Panc1 (cell line): ENCODE data around the gene SEC16A. TPM values are rescaled to one million over a fixed set of nuclear protein-coding genes. Genes with fewer than 3 reads are reported as not detected.

Experiments
- ATAC-seq: fragments of 200-7000 bp; cut with Tn5 transposase; 2 replicates; pipeline ENCODE4 v1.9.1; 2020; ENCODE audit warnings: mild to moderate bottlenecking, moderate library complexity
- BruUV-seq: library from RNA; stranded (reverse); fragments of 400-500 nt; replicated peaks from 2 replicates; lab custom pipeline; 2021; lab: Mats Ljungman, UMichigan
- CTCF ChIA-PET: fragments of 300-600 bp; sonication (Branson Sonifier 250); formaldehyde crosslinking; loops from one replicate; lab custom pipeline; 2022; ENCODE audit warnings: antibody characterized with exemption; lab: Charles Lee
- POLR2A ChIA-PET: fragments of 300-600 bp; sonication (Branson Sonifier 250); formaldehyde crosslinking; loops from one replicate; lab custom pipeline; 2022; ENCODE audit warnings: antibody characterized with exemption; lab: Charles Lee
- DNase-seq: peaks from one replicate; pipeline ENCODE4 v3.0.0-alpha.2; 2010; ENCODE audit warnings: low read depth, low spot score
- H3K27ac ChIP-seq: 2 replicates; pipeline ENCODE4 v1.5.1; 2011; ENCODE audit warnings: mild to moderate bottlenecking, low read length, inconsistent platforms
- H3K27me3 ChIP-seq: fragments of 200-500 bp; sonication (Bioruptor generic); 2 replicates; pipeline ENCODE4 v1.6.0; 2014; ENCODE audit warnings: low read length, inconsistent platforms; ENCODE audit not compliant: control insufficient read depth, insufficient read depth
- H3K36me3 ChIP-seq: fragments of 200-500 bp; sonication (Bioruptor generic); 2 replicates; pipeline ENCODE4 v1.5.1; 2014; ENCODE audit warnings: inconsistent platforms, mild to moderate bottlenecking, low read length, moderate library complexity; ENCODE audit not compliant: control insufficient read depth, insufficient read depth
- H3K4me1 ChIP-seq: 2 replicates; pipeline ENCODE4 v1.5.1; 2011; ENCODE audit warnings: inconsistent platforms, mild to moderate bottlenecking, low read length, moderate library complexity; ENCODE audit not compliant: control insufficient read depth, insufficient read depth
- H3K4me3 ChIP-seq, 2 experiments: 2 replicates each; pipeline ENCODE4 v1.5.1; 2011 to 2012; ENCODE audit warnings: low read depth in 2 of 2, low read length in 2 of 2, mild to moderate bottlenecking in 2 of 2, inconsistent platforms in 1 of 2, moderate library complexity in 1 of 2
- H3K9me3 ChIP-seq: fragments of 200-500 bp; sonication (Bioruptor generic); 2 replicates; pipeline ENCODE4 v1.5.1; 2014; ENCODE audit warnings: low read depth, mild to moderate bottlenecking, inconsistent platforms, low read length, moderate library complexity; ENCODE audit not compliant: control insufficient read depth, insufficient read depth
- POLR2AphosphoS5 ChIP-seq: IDR thresholded peaks from 2 replicates; pipeline ENCODE4 v1.6.1; 2012; ENCODE audit warnings: mild to moderate bottlenecking, low read depth, low read length, moderate library complexity
- SIN3A ChIP-seq: IDR thresholded peaks from 2 replicates; pipeline ENCODE4 v1.6.1; 2012; ENCODE audit warnings: low read depth, mild to moderate bottlenecking, low read length, moderate library complexity, borderline replicate concordance; ENCODE audit not compliant: insufficient read depth
- TCF7L2 ChIP-seq: IDR thresholded peaks from 2 replicates; pipeline ENCODE4 v1.6.1; 2011; ENCODE audit warnings: mild to moderate bottlenecking, low read depth, low read length, inconsistent platforms
- in situ Hi-C: cut with HindIII; loops from 2 replicates; pipeline ENCODE4 v1.10.0; 2016; ENCODE audit warnings: low sequenced_read_pairs, low pct_unique_long_range_greater_than_20kb
- intact Hi-C: fragments of 100-400 bp; cut with micrococcal nuclease; formaldehyde crosslinking; loops from one replicate; pipeline ENCODE4 v1.10.0; 2022; ENCODE audit not compliant: unreplicated experiment
- total RNA-seq: library from RNA; stranded (reverse); gene quantifications from one replicate; pipeline ENCODE4 v1.2.1, GENCODE V29; 2021; ENCODE audit not compliant: unreplicated experiment
- TF ChIP-seq, protein P1 (sequence below), 2 experiments: IDR thresholded peaks; 2 replicates each; pipeline ENCODE4 v1.6.1; 2011 to 2012; ENCODE audit warnings: low read depth in 2 of 2, control low read depth in 1 of 2, low read length in 1 of 2, mild to moderate bottlenecking in 1 of 2, moderate library complexity in 1 of 2; ENCODE audit not compliant: insufficient read depth in 1 of 2
- TF ChIP-seq, protein P2 (sequence below): fragments of 450-650 bp; IDR thresholded peaks from 2 replicates; pipeline ENCODE4 v1.5.1; 2017; ENCODE audit warnings: mild to moderate bottlenecking

SEC16A gene
- total RNA-seq, 1 experiment from 2014 or later: 76.5 TPM

DNA sequence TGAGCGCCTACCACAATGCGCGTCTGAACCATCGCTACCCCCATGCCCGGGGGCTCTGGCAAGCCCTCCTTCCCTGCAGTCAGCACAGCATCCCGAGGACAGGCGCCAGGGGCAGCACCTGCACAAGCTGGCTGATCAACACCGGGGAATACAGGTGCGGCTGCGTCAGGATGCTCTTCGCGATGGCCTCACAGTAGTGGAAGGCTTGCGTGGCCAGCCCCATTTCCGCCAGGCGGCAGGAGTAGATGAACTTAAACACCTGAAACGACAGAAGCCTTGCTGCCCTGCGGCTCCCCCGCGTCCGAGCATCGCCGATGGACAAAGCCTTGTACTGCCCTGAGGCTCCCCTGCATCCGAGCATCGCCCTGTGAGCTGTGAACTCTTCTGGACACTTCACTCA, 25.5 kb downstream of the SEC16A start:
- ATAC-seq: no peak
- intact Hi-C loops (no loop called here), in situ Hi-C loops (no loop called here)
- TF ChIP-seq SIN3A: no peak
- no peak for TF ChIP-seq TCF7L2
- TF ChIP-seq, protein P1, sequence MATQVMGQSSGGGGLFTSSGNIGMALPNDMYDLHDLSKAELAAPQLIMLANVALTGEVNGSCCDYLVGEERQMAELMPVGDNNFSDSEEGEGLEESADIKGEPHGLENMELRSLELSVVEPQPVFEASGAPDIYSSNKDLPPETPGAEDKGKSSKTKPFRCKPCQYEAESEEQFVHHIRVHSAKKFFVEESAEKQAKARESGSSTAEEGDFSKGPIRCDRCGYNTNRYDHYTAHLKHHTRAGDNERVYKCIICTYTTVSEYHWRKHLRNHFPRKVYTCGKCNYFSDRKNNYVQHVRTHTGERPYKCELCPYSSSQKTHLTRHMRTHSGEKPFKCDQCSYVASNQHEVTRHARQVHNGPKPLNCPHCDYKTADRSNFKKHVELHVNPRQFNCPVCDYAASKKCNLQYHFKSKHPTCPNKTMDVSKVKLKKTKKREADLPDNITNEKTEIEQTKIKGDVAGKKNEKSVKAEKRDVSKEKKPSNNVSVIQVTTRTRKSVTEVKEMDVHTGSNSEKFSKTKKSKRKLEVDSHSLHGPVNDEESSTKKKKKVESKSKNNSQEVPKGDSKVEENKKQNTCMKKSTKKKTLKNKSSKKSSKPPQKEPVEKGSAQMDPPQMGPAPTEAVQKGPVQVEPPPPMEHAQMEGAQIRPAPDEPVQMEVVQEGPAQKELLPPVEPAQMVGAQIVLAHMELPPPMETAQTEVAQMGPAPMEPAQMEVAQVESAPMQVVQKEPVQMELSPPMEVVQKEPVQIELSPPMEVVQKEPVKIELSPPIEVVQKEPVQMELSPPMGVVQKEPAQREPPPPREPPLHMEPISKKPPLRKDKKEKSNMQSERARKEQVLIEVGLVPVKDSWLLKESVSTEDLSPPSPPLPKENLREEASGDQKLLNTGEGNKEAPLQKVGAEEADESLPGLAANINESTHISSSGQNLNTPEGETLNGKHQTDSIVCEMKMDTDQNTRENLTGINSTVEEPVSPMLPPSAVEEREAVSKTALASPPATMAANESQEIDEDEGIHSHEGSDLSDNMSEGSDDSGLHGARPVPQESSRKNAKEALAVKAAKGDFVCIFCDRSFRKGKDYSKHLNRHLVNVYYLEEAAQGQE (IDR thresholded peaks at IDR 0.05; ENCODE audit: insufficient read depth in 1 of 2, low read depth in 2 of 2, low read length in 1 of 2): no peak
- TF ChIP-seq POLR2AphosphoS5: no peak
- TF ChIP-seq, protein P2, sequence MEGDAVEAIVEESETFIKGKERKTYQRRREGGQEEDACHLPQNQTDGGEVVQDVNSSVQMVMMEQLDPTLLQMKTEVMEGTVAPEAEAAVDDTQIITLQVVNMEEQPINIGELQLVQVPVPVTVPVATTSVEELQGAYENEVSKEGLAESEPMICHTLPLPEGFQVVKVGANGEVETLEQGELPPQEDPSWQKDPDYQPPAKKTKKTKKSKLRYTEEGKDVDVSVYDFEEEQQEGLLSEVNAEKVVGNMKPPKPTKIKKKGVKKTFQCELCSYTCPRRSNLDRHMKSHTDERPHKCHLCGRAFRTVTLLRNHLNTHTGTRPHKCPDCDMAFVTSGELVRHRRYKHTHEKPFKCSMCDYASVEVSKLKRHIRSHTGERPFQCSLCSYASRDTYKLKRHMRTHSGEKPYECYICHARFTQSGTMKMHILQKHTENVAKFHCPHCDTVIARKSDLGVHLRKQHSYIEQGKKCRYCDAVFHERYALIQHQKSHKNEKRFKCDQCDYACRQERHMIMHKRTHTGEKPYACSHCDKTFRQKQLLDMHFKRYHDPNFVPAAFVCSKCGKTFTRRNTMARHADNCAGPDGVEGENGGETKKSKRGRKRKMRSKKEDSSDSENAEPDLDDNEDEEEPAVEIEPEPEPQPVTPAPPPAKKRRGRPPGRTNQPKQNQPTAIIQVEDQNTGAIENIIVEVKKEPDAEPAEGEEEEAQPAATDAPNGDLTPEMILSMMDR: no peak
- POLR2A ChIA-PET: no interaction called here
- no TSS peak for BruUV-seq
- CTCF ChIA-PET: no interaction called here
- no peaks in the 10 kb centered on the region for H3K27me3 ChIP-seq
- H3K4me3 ChIP-seq: no peak overlapping the region
- DNase-seq: no peak
- no peaks in the 10 kb centered on the region for H3K9me3 ChIP-seq
- H3K27ac ChIP-seq: no peak overlapping the region
- peaks cover 5% of the 10 kb centered on the region for H3K36me3 ChIP-seq
- no peaks in the 10 kb centered on the region for H3K4me1 ChIP-seq

DNA sequence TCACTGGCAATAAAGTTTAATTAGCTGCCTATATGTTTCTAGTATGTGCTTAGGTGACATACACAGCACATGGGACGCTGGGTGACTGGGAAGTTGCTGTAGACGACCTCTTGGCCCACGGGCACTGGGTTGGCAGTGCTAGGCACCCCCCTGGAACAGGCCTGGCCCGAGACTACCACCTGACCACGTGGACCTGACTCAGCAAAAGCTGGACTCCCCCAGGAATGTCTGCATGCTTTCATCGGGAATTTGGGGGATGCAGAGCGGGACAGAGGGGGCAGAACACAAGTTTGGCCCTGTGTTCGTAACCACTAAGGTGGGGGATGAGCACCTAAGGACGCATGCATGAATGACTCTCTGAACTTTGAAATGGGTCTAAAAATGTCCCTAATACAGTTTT, 26.6 kb downstream of the SEC16A start:
- no TSS peak for BruUV-seq
- ATAC-seq (no peak), DNase-seq (no peak)
- no peaks in the 10 kb centered on the region for H3K27me3 ChIP-seq
- intact Hi-C loops: no loop called here
- peaks cover 5% of the 10 kb centered on the region for H3K36me3 ChIP-seq
- POLR2A ChIA-PET: no interaction called here
- TF ChIP-seq POLR2AphosphoS5 (no peak), SIN3A (no peak), TCF7L2 (no peak)
- TF ChIP-seq, protein P2: no peak
- TF ChIP-seq, protein P1 (IDR thresholded peaks at IDR 0.05; ENCODE audit: insufficient read depth in 1 of 2, low read depth in 2 of 2, low read length in 1 of 2): no peak
- H3K4me1 ChIP-seq: no peaks in the 10 kb centered on the region
- H3K9me3 ChIP-seq: no peaks in the 10 kb centered on the region
- no peak overlapping the region for H3K4me3 ChIP-seq
- CTCF ChIA-PET: no interaction called here
- no peak overlapping the region for H3K27ac ChIP-seq
- in situ Hi-C loops: no loop called here
